Stomach (tissue), 9 donors: ENCODE data around the gene OR10A3. TPM values are rescaled to one million over a fixed set of nuclear protein-coding genes. Genes with fewer than 3 reads are reported as not detected.

Source experiments
- DNase-seq, 2 donors: peaks; one replicate each; pipeline versions ENCODE4 v3.0.0 to v3.0.0-alpha.2; 2013 to 2019
- H3K27ac ChIP-seq, 5 donors: fragments of 200-600 bp in 4 of 5; sonication (generic) in 4 of 5; one replicate each; pipeline ENCODE4 v1.5.1; 2013 to 2019; ENCODE audit warnings: mild to moderate bottlenecking in 1 of 5, moderate library complexity in 1 of 5
- H3K27me3 ChIP-seq, 3 donors: fragments of 200-600 bp; sonication (generic); one replicate each; pipeline ENCODE4 v1.5.1; 2017 to 2019; ENCODE audit warnings: mixed run types in 1 of 3
- H3K36me3 ChIP-seq, 4 donors: fragments of 200-600 bp; sonication (generic); 1 replicate in 3 of 4; 2 replicates in 1 of 4; pipeline ENCODE4 v1.5.1; 2016 to 2019
- H3K4me1 ChIP-seq, 4 donors: fragments of 200-600 bp; sonication (generic); one replicate each; pipeline ENCODE4 v1.5.1; 2016 to 2019
- H3K4me3 ChIP-seq, 4 donors: fragments of 200-600 bp; sonication (generic) in 3 of 4; one replicate each; pipeline ENCODE4 v1.5.1; 2016 to 2019; ENCODE audit warnings: mild to moderate bottlenecking in 1 of 4
- H3K9me3 ChIP-seq, 4 donors: fragments of 200-600 bp; sonication (generic); one replicate each; pipeline ENCODE4 v1.5.1; 2016 to 2019
- CTCF ChIP-seq, 7 experiments: fragments of 450-650 bp in 4 of 7; fragments of 200-600 bp in 3 of 7; sonication (generic) in 3 of 7; IDR thresholded peaks; one replicate each; pipeline ENCODE4 v1.5.1; 2016 to 2019; ENCODE audit warnings: antibody characterized with exemption in 7 of 7, control low read depth in 2 of 7, mild to moderate bottlenecking in 1 of 7
- EP300 ChIP-seq: sonication (generic); formaldehyde crosslinking; IDR thresholded peaks from one replicate; pipeline ENCODE4 v1.6.1; 2017; ENCODE audit warnings: antibody characterized with exemption
- POLR2A ChIP-seq, 4 donors: fragments of 450-650 bp; IDR thresholded peaks; one replicate each; pipeline ENCODE4 v1.6.1; 2016; ENCODE audit warnings: antibody characterized with exemption in 4 of 4, control low read depth in 2 of 4, mild to moderate bottlenecking in 1 of 4, moderate library complexity in 1 of 4
- POLR2AphosphoS5 ChIP-seq, 3 donors: sonication (generic); formaldehyde crosslinking; IDR thresholded peaks; one replicate each; pipeline ENCODE4 v1.6.1; 2016; ENCODE audit warnings: antibody characterized with exemption in 3 of 3
- WGBS, 5 donors: extraction: QIAGEN DNeasy Blood & Tissue Kit in 3 of 5; methylation state at CpG; one replicate each; pipeline versions ENCODE4 v1.1.5 to v1.1.7; 2013 to 2018; 5-methylcytosine and 5-hydroxymethylcytosine counted together
- intact Hi-C: fragments of 100-400 bp; cut with DNase I; formaldehyde crosslinking; loops from one replicate; pipeline ENCODE4 v1.15.1; 2023; ENCODE audit warnings: low total_unique reads
- polyA plus RNA-seq, 3 donors: library from polyadenylated mRNA; stranded (reverse); fragments of 200-250 nt; gene quantifications; one replicate each; pipeline ENCODE4 v1.2.3, GENCODE V29; 2013
- total RNA-seq, 5 donors: library from RNA; depleted of rRNA; stranded (reverse); fragments of >200 nt; gene quantifications; one replicate each; pipeline versions ENCODE4 v1.1.0 to v1.2.3, GENCODE V29; 2014 to 2016
- donor health status: healthy with polysubstance abuse.
- donor health status: Bipolar disorder and iron deficiency.
- donor health status: healthy.

Gene OR10A3
- total and polyA plus RNA-seq, 8 donors, result not detected

GRCh38 chr11:7955191-7955590 lies 13.7 kb upstream of the OR10A3 start:
- Histone ChIP-seq H3K27ac (no peak overlapping the region), H3K9me3 (no peaks in the 10 kb centered on the region), H3K36me3 (no peaks in the 10 kb centered on the region), H3K4me1 (no peaks in the 10 kb centered on the region), H3K4me3 (no peak overlapping the region), H3K27me3 (no peaks in the 10 kb centered on the region)
- intact Hi-C loops, result no loop called here
- DNase-seq, result no peak
- TF ChIP-seq CTCF (IDR thresholded peaks at IDR 0.05) (no peak), EP300 (no peak), POLR2AphosphoS5 (IDR thresholded peaks at IDR 0.05) (no peak), POLR2A (IDR thresholded peaks at IDR 0.05) (no peak)
- 41 to 68% (median 50%) methylated on average over 1 of the region's 1 CpG for WGBS, 5 donors

GRCh38 chr11:7949934-7950333 lies 8.4 kb upstream of the OR10A3 start:
- Histone ChIP-seq H3K27me3 (peaks cover 0 to 6% (median 0%) of the 10 kb centered on the region in 3 donors), H3K4me3 (no peak overlapping the region), H3K4me1 (no peaks in the 10 kb centered on the region), H3K27ac (no peak overlapping the region), H3K9me3 (peaks cover 0 to 7% (median 5%) of the 10 kb centered on the region in 4 donors), H3K36me3 (no peaks in the 10 kb centered on the region)
- WGBS, 5 donors, result 49 to 64% (median 50%) methylated on average over 1 of the region's 1 CpG
- no peak for DNase-seq
- TF ChIP-seq POLR2A (IDR thresholded peaks at IDR 0.05), result no peak
- no peak for TF ChIP-seq POLR2AphosphoS5 (IDR thresholded peaks at IDR 0.05)
- no peak for TF ChIP-seq EP300
- TF ChIP-seq CTCF (IDR thresholded peaks at IDR 0.05), result no peak
- intact Hi-C loops, result no loop called here

- no peak for TF ChIP-seq POLR2A (IDR thresholded peaks at IDR 0.05)
- TF ChIP-seq POLR2AphosphoS5 (IDR thresholded peaks at IDR 0.05), result no peak
- no peak for TF ChIP-seq CTCF (IDR thresholded peaks at IDR 0.05)
- TF ChIP-seq EP300, result no peak
- no peak for DNase-seq
- Histone ChIP-seq H3K4me3 (no peak overlapping the region), H3K9me3 (peaks cover 18 to 34% (median 26%) of the 10 kb centered on the region in 4 donors), H3K27me3 (peaks cover 0 to 6% (median 0%) of the 10 kb centered on the region in 3 donors), H3K36me3 (no peaks in the 10 kb centered on the region), H3K27ac (no peak overlapping the region), H3K4me1 (no peaks in the 10 kb centered on the region)
- 81 to 96% (median 89%) methylated on average over 2 of the region's 2 CpGs for WGBS, 5 donors
- intact Hi-C loops, result no loop called here
Measured at GRCh38 chr11:7944123-7944522, 2.6 kb upstream of the OR10A3 start.

GRCh38 chr11:7941146-7941545 lies 362 bp downstream of the OR10A3 start:
- WGBS, 5 donors, result 62 to 85% (median 66%) methylated on average over 5 of the region's 5 CpGs
- intact Hi-C loops, result no loop called here

More at GRCh38 chr11:7941146-7941545, 362 bp downstream of the OR10A3 start:
- DNase-seq, result no peak
- TF ChIP-seq CTCF (IDR thresholded peaks at IDR 0.05) (no peak), EP300 (no peak), POLR2AphosphoS5 (IDR thresholded peaks at IDR 0.05) (no peak), POLR2A (IDR thresholded peaks at IDR 0.05) (no peak)
- H3K27me3 ChIP-seq, result peaks cover 0 to 6% (median 0%) of the 10 kb centered on the region in 3 donors
- H3K9me3 ChIP-seq, result peaks cover 18 to 34% (median 26%) of the 10 kb centered on the region in 4 donors
- H3K4me3 ChIP-seq, result no peak overlapping the region
- H3K4me1 ChIP-seq, result peaks cover 0 to 2% (median 0%) of the 10 kb centered on the region in 4 donors
- no peak overlapping the region for H3K27ac ChIP-seq
- no peaks in the 10 kb centered on the region for H3K36me3 ChIP-seq
